SK-N-SH (cell line): ENCODE results near the gene DCXR. TPM values are rescaled to one million over a fixed set of nuclear protein-coding genes. Genes with fewer than 3 reads are reported as not detected.

Experiments used
- CTCF ChIA-PET: fragments of 300-600, 350-600 bp; formaldehyde crosslinking; extraction: SDS; loops from one replicate; lab custom pipeline; 2021; lab: Yijun Ruan, JAX
- POLR2A ChIA-PET: fragments of 350-600 bp; sonication (Branson Sonifier 250); formaldehyde crosslinking; extraction: SDS; loops from one replicate; lab custom pipeline; 2020; ENCODE audit warnings: antibody characterized with exemption, inconsistent platforms; lab: Yijun Ruan, JAX
- DNase-seq: peaks from one replicate; pipeline ENCODE4 v3.0.0; 2012
- H2AFZ ChIP-seq: fragments of 200-600 bp; sonication (generic); 2 replicates; pipeline ENCODE4 v1.8.1; 2016; ENCODE audit warnings: antibody characterized with exemption, mild to moderate bottlenecking, low read depth
- H3F3A ChIP-seq: fragments of 200-600 bp; sonication (generic); replicated peaks from 2 replicates; pipeline ENCODE3; 2016; ENCODE audit warnings: antibody characterized with exemption, mild to moderate bottlenecking; ENCODE audit not compliant: insufficient read depth
- H3K27ac ChIP-seq, 2 experiments: fragments of 200-500 bp in 1 of 2; fragments of 200-600 bp in 1 of 2; sonication (Bioruptor generic) in 1 of 2; sonication (generic), shearing (Covaris generic) in 1 of 2; 2 replicates each; pipeline versions ENCODE4 v1.5.1 to v1.6.1; 2014 to 2016; ENCODE audit warnings: low read depth in 2 of 2, inconsistent platforms in 1 of 2, low read length in 1 of 2, mild to moderate bottlenecking in 1 of 2, mixed read lengths in 1 of 2
- H3K27me3 ChIP-seq: fragments of 200-600 bp; sonication (generic), shearing (Covaris generic); 2 replicates; pipeline ENCODE4 v1.6.1; 2016; ENCODE audit warnings: mixed run types; ENCODE audit not compliant: insufficient read depth
- H3K36me3 ChIP-seq, 2 experiments: fragments of 200-500 bp in 1 of 2; fragments of 200-600 bp in 1 of 2; sonication (Bioruptor generic) in 1 of 2; sonication (generic) in 1 of 2; replicated peaks in 1 of 2; 2 replicates each; pipeline versions ENCODE3 to v1.5.1; 2014 to 2016; ENCODE audit warnings: low read length in 1 of 2, mild to moderate bottlenecking in 1 of 2; ENCODE audit not compliant: insufficient read depth in 2 of 2, control insufficient read depth in 1 of 2
- H3K4me1 ChIP-seq, 2 experiments: fragments of 200-500 bp in 1 of 2; fragments of 200-600 bp in 1 of 2; sonication (Bioruptor generic) in 1 of 2; sonication (generic), shearing (Covaris generic) in 1 of 2; 2 replicates each; pipeline versions ENCODE4 v1.5.1 to v1.6.1; 2014 to 2016; ENCODE audit warnings: low read depth in 1 of 2, low read length in 1 of 2, mixed run types in 1 of 2; ENCODE audit not compliant: insufficient read depth in 2 of 2, control insufficient read depth in 1 of 2
- H3K4me2 ChIP-seq: fragments of 200-600 bp; sonication (generic), shearing (Covaris generic); 2 replicates; pipeline ENCODE4 v1.6.1; 2017; ENCODE audit warnings: mixed run types
- H3K4me3 ChIP-seq, 2 experiments: fragments of 200-500 bp in 1 of 2; fragments of 200-600 bp in 1 of 2; sonication (Bioruptor generic) in 1 of 2; sonication (generic), shearing (Covaris generic) in 1 of 2; 2 replicates each; pipeline versions ENCODE4 v1.5.1 to v1.8.1; 2014 to 2016; ENCODE audit warnings: low read depth in 2 of 2, inconsistent platforms in 1 of 2, low read length in 1 of 2, mild to moderate bottlenecking in 1 of 2, mixed read lengths in 1 of 2, moderate library complexity in 1 of 2
- H3K79me2 ChIP-seq: fragments of 200-600 bp; sonication (generic); 2 replicates; pipeline ENCODE4 v1.8.1; 2017; ENCODE audit warnings: mild to moderate bottlenecking; ENCODE audit not compliant: insufficient read depth
- H3K9ac ChIP-seq: fragments of 200-600 bp; sonication (generic); 2 replicates; pipeline ENCODE4 v1.6.1; 2017; ENCODE audit warnings: mixed run types
- H3K9me2 ChIP-seq: fragments of 200-600 bp; sonication (generic); 2 replicates; pipeline ENCODE4 v1.6.1; 2017; ENCODE audit warnings: mixed run types
- H3K9me3 ChIP-seq: fragments of 200-600 bp; sonication (generic); 2 replicates; pipeline ENCODE4 v1.6.1; 2017; ENCODE audit warnings: mixed run types, mild to moderate bottlenecking, moderate library complexity
- H4K20me1 ChIP-seq: fragments of 200-600 bp; sonication (generic); 2 replicates; pipeline ENCODE4 v1.6.1; 2017; ENCODE audit warnings: mild to moderate bottlenecking, mixed run types; ENCODE audit not compliant: insufficient read depth
- CTCF ChIP-seq: fragments of 200-600 bp; sonication (generic); IDR thresholded peaks from 2 replicates; pipeline ENCODE4 v1.6.1; 2017; ENCODE audit warnings: antibody characterized with exemption, mild to moderate bottlenecking, moderate library complexity
- FOSL2 ChIP-seq: IDR thresholded peaks from 2 replicates; pipeline ENCODE4 v1.4.0; 2012; ENCODE audit warnings: low read depth, mild to moderate bottlenecking, moderate library complexity, borderline replicate concordance
- GATA2 ChIP-seq: sonication (generic); formaldehyde crosslinking; IDR thresholded peaks from 2 replicates; pipeline ENCODE4 v1.5.0; 2020; ENCODE audit warnings: mild to moderate bottlenecking, missing genetic modification reagents
- IRF3 ChIP-seq: fragments of 150-350 bp; IDR thresholded peaks from 2 replicates; pipeline ENCODE4 v1.6.1; 2016; ENCODE audit warnings: mild to moderate bottlenecking, low read depth, low read length
- JUND ChIP-seq: IDR thresholded peaks from 2 replicates; pipeline ENCODE4 v1.4.0; 2012
- MAX ChIP-seq: IDR thresholded peaks from 2 replicates; pipeline ENCODE4 v1.4.0; 2012; ENCODE audit warnings: low read depth
- MEF2A ChIP-seq: IDR thresholded peaks from 2 replicates; pipeline ENCODE4 v1.4.0; 2012; ENCODE audit warnings: low read depth, borderline replicate concordance
- NFIC ChIP-seq: IDR thresholded peaks from 2 replicates; pipeline ENCODE4 v1.4.0; 2012; ENCODE audit warnings: borderline replicate concordance
- NRF1 ChIP-seq: IDR thresholded peaks from 2 replicates; pipeline ENCODE4 v1.6.1; 2012; ENCODE audit warnings: low read depth, mild to moderate bottlenecking, low read length
- POLR2AphosphoS5 ChIP-seq: IDR thresholded peaks from 2 replicates; pipeline ENCODE4 v1.6.1; 2012; ENCODE audit warnings: low read depth, low read length
- RAD21 ChIP-seq: IDR thresholded peaks from 2 replicates; pipeline ENCODE4 v1.6.1; 2012; ENCODE audit warnings: mild to moderate bottlenecking, low read length
- RXRA ChIP-seq: IDR thresholded peaks from 2 replicates; pipeline ENCODE4 v1.4.0; 2012; ENCODE audit warnings: low read depth, mild to moderate bottlenecking, borderline replicate concordance
- SMC3 ChIP-seq: IDR thresholded peaks from 2 replicates; pipeline ENCODE4 v1.6.1; 2012; ENCODE audit warnings: low read depth, low read length, improper control_type of control experiment
- TAF1 ChIP-seq: IDR thresholded peaks from 2 replicates; pipeline ENCODE4 v1.6.1; 2012; ENCODE audit warnings: low read depth, mild to moderate bottlenecking, low read length, moderate library complexity, borderline replicate concordance
- YY1 ChIP-seq: IDR thresholded peaks from 2 replicates; pipeline ENCODE4 v1.4.0; 2012; ENCODE audit warnings: low read depth, mild to moderate bottlenecking
- WGBS: methylation state at CpG from one replicate; pipeline ENCODE4 v1.1.6; 2017; ENCODE audit warnings: low lambda C conversion rate; 5-methylcytosine and 5-hydroxymethylcytosine counted together
- polyA plus RNA-seq, 3 experiments: library from polyadenylated mRNA; depleted of rRNA; stranded (reverse); fragments of >200 nt; gene quantifications; 2 replicates each; pipeline ENCODE4 v1.2.3, GENCODE V29; 2012

DCXR gene
- polyA plus RNA-seq, 1 of the 3 experiments (the other 2 are of a cell fraction), result 190 TPM

GRCh38 chr17:82035488-82035887 is 2.0 kb downstream of the DCXR start:
- H3K79me2 ChIP-seq, result no peaks in the 10 kb centered on the region
- H3K36me3 ChIP-seq, result peaks cover 5 to 8% of the 10 kb centered on the region in 2 experiments
- H3K4me1 ChIP-seq, result peaks cover 7 to 30% of the 10 kb centered on the region in 2 experiments
- no peaks in the 10 kb centered on the region for H3K9me2 ChIP-seq
- H3K4me3 ChIP-seq, result no peak overlapping the region
- POLR2A ChIA-PET, result interaction anchor here (1.7 kb wide), 1 partner anchor 12 kb away, joined by 4 read pairs; the partner anchor contains the start of genes CENPX and LRRC45
- DNase-seq, result no peak
- H3K27me3 ChIP-seq, result no peaks in the 10 kb centered on the region
- CTCF ChIA-PET, result interaction anchor here (1.3 to 35.7 kb wide), 9 partner anchors 12 to 200 kb away, joined by 3 to 1216 read pairs (median 27); partner anchors contain the start of genes CENPX, DUS1L, GPS1 and LRRC45
- peaks cover 19% of the 10 kb centered on the region for H3F3A ChIP-seq
- WGBS, result 94% methylated on average over 8 of the region's 8 CpGs
- H4K20me1 ChIP-seq, result no peaks in the 10 kb centered on the region
- no peak overlapping the region for H3K9ac ChIP-seq
- TF ChIP-seq NFIC, result no peak
- TF ChIP-seq NRF1, result no peak
- TF ChIP-seq SMC3, result no peak
- no peak for TF ChIP-seq RAD21
- no peak for TF ChIP-seq RXRA
- TF ChIP-seq POLR2AphosphoS5, result no peak
- no peak for TF ChIP-seq MAX
- no peak for TF ChIP-seq JUND
- TF ChIP-seq TAF1, result no peak
- TF ChIP-seq CTCF, result no peak
- no peak for TF ChIP-seq FOSL2
- TF ChIP-seq MEF2A, result no peak
- H2AFZ ChIP-seq, result no peak overlapping the region
- H3K27ac ChIP-seq, result no peak overlapping the region
- H3K9me3 ChIP-seq, result no peaks in the 10 kb centered on the region
- H3K4me2 ChIP-seq, result no peak overlapping the region

GRCh38 chr17:82034371-82035011 is 3.0 kb downstream of the DCXR start:
- peaks cover 4% of the 10 kb centered on the region; the same call in 1 of the 2 replicates for H4K20me1 ChIP-seq
- H3K9me2 ChIP-seq, result no peaks in the 10 kb centered on the region
- DNase-seq, result no peak
- WGBS, result 91% methylated on average over 23 of the region's 23 CpGs
- TF ChIP-seq TAF1, result no peak
- no peak for TF ChIP-seq IRF3
- TF ChIP-seq GATA2 (CRISPR knock-in tag), result no peak
- TF ChIP-seq YY1, result no peak
- no peak overlapping the region for H3K9ac ChIP-seq
- peaks cover 26% of the 10 kb centered on the region for H3F3A ChIP-seq
- H3K4me1 ChIP-seq, result peaks cover 7 to 33% of the 10 kb centered on the region in 2 experiments
- no peak overlapping the region for H2AFZ ChIP-seq
- no peak overlapping the region for H3K27ac ChIP-seq
- H3K9me3 ChIP-seq, result no peaks in the 10 kb centered on the region
- H3K4me2 ChIP-seq, result no peak overlapping the region
- CTCF ChIA-PET, result interaction anchor here (1.0 to 35.7 kb wide), 11 partner anchors 11 to 201 kb away, joined by 3 to 1216 read pairs (median 27); partner anchors contain the start of genes CENPX, DUS1L, GPS1 and LRRC45
- no peak overlapping the region for H3K4me3 ChIP-seq
- no peaks in the 10 kb centered on the region for H3K27me3 ChIP-seq
- peaks cover 5 to 8% of the 10 kb centered on the region in 2 experiments for H3K36me3 ChIP-seq
- POLR2A ChIA-PET, result interaction anchor here (1.7 kb wide), 1 partner anchor 11 kb away, joined by 4 read pairs; the partner anchor contains the start of genes CENPX and LRRC45
- no peaks in the 10 kb centered on the region for H3K79me2 ChIP-seq
